Gastroesophageal sphincter (tissue), 3 donors: ENCODE data around the gene P4HB.

ENCODE experiments used
- POLR2A ChIP-seq, 2 donors: fragments of 450-650 bp; IDR thresholded peaks; one replicate each; pipeline ENCODE4 v1.6.1; 2017; ENCODE audit warnings: antibody characterized with exemption in 2 of 2, mild to moderate bottlenecking in 2 of 2, moderate library complexity in 1 of 2
- POLR2AphosphoS5 ChIP-seq: sonication (generic); formaldehyde crosslinking; IDR thresholded peaks from one replicate; pipeline ENCODE4 v1.6.1; 2017; ENCODE audit warnings: antibody characterized with exemption
- TF ChIP-seq, protein P1 (sequence below), 4 experiments: fragments of 200-600 bp in 2 of 4; fragments of 450-650 bp in 2 of 4; sonication (generic) in 1 of 4; IDR thresholded peaks; one replicate each; pipeline ENCODE4 v1.5.1; 2017 to 2019; ENCODE audit warnings: antibody characterized with exemption in 4 of 4, mild to moderate bottlenecking in 2 of 4, moderate library complexity in 2 of 4

DNA sequence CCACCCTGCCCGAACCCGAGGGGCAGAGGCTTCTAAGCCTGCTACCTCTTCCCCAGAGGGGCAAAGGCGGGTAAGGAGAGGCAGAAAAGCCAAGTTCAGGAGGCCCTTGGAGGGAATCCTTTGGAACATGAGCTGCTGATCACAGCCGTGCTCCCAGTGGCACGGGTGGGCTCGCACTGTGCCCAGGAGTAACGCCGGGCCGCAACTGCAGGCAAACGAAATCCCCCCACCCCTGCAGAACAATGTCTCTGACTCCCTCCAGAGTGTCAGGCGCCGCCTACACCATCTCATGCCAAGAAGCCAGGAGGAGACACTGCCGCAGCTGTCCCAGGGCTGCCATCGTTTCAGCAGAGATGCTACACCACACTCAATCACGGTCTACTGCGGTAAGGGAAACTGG is 8.9 kb downstream of the P4HB start:
- TF ChIP-seq POLR2A (IDR thresholded peaks at IDR 0.05) (no peak), POLR2AphosphoS5 (no peak)
- TF ChIP-seq, protein P1, sequence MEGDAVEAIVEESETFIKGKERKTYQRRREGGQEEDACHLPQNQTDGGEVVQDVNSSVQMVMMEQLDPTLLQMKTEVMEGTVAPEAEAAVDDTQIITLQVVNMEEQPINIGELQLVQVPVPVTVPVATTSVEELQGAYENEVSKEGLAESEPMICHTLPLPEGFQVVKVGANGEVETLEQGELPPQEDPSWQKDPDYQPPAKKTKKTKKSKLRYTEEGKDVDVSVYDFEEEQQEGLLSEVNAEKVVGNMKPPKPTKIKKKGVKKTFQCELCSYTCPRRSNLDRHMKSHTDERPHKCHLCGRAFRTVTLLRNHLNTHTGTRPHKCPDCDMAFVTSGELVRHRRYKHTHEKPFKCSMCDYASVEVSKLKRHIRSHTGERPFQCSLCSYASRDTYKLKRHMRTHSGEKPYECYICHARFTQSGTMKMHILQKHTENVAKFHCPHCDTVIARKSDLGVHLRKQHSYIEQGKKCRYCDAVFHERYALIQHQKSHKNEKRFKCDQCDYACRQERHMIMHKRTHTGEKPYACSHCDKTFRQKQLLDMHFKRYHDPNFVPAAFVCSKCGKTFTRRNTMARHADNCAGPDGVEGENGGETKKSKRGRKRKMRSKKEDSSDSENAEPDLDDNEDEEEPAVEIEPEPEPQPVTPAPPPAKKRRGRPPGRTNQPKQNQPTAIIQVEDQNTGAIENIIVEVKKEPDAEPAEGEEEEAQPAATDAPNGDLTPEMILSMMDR (IDR thresholded peaks at IDR 0.05): no peak
